AG09309 (cell line): Measurements from ENCODE around the gene OSTF1.

ENCODE experiments used
- DNase-seq: peaks from one replicate; pipeline ENCODE4 v3.0.0-alpha.2; 2010; ENCODE audit warnings: low read depth
- H3K4me3 ChIP-seq: 2 replicates; pipeline ENCODE4 v1.5.1; 2011; ENCODE audit warnings: mild to moderate bottlenecking, low read depth, low read length, moderate library complexity; ENCODE audit not compliant: control insufficient read depth
- CTCF ChIP-seq: IDR thresholded peaks from 2 replicates; pipeline ENCODE4 v1.5.1; 2011; ENCODE audit warnings: mild to moderate bottlenecking, low read depth, low read length, inconsistent platforms; ENCODE audit not compliant: insufficient read depth, control insufficient read depth; ENCODE audit errors: missing control alignments

OSTF1 gene

DNA sequence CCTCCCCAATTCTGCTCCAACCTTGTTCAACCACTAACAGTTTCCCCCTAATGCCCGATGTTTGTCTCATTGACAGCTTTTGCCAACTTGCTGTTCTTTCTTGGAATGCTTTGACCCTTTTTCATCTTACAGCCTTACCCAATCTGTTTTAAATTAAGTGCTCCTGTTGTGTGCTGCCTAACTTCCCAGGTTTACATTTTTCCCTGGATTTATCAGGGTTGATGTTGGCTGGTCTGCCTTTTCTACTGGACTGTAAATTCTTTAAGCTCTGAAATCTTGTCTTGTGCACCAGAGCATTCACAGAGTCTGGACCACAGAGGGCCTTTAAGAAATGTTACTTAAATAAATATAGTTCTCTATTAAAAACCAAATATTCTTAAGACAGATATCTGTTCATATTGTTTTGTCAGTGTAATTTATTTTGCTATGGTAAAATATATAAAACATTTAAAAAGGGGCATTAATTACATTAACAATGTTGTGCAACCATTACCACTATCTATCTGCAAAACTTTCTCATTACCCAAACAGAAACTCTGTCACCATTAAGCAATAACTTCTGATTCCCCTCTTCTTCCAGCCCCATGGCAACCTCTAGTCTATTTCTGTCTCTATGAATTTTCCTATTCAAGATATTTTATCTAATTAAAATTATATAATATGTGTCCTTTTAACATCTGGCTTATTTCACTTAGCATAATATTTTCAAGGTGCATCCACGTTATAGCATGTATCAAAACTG, 73.0 kb downstream of the OSTF1 start:
- TF ChIP-seq CTCF, result no peak
- H3K4me3 ChIP-seq, result no peak overlapping the region
- no peak for DNase-seq

- no peak for DNase-seq
- TF ChIP-seq CTCF, result no peak
- H3K4me3 ChIP-seq, result no peak overlapping the region
Observed at GRCh38 chr9:75163764-75164163, 75.5 kb downstream of the OSTF1 start.

- no peak for TF ChIP-seq CTCF
- no peak overlapping the region for H3K4me3 ChIP-seq
- DNase-seq, result no peak
Observed at GRCh38 chr9:75164573-75164972, 76.3 kb downstream of the OSTF1 start.

GRCh38 chr9:75167281-75167680, 79.0 kb downstream of the OSTF1 start:
- DNase-seq, result no peak
- no peak for TF ChIP-seq CTCF
- H3K4me3 ChIP-seq, result no peak overlapping the region

DNA sequence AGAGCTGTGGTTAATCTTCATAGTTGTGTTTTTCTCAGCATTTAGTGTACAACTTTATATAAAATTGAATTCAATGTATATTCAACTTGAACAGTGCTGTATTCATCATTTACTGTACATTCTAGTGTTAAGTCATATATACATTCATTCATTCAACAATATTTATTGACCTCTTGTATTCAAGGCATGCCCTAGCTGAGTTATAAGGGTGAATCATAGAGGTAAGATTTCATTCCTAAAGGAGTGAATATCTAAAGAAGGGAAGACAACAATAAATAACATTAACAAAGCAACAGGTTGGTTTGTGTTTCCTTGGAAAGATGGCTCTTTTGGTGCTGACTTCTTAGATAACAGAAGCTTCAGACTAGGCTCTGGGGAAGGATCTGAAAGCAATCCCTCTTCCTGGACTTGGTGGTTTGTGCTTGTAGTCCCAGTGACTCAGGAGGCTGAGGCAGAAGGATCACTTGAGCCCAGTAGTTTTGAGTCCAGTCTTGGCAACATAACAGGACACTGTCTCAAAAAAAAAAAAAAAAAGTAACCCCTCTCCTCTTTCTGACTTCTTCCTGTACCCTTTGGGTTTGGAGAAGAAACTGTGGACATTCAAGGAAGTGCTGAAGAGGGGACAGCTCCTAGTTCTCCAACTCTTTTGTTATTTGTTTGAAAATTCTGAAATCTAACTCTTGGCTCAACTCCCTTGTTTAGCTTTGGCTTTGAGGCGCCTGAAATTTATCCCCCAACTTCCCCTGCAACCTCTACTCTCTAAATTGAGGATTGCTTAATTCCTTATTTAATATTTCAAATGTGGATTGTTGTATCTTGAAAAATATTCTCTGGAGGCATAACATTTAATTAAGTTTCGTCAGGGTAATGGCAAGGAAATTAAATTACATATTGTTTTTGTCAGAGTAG, 80.2 kb downstream of the OSTF1 start:
- DNase-seq, result no peak
- TF ChIP-seq CTCF, result no peak
- no peak overlapping the region for H3K4me3 ChIP-seq

DNA sequence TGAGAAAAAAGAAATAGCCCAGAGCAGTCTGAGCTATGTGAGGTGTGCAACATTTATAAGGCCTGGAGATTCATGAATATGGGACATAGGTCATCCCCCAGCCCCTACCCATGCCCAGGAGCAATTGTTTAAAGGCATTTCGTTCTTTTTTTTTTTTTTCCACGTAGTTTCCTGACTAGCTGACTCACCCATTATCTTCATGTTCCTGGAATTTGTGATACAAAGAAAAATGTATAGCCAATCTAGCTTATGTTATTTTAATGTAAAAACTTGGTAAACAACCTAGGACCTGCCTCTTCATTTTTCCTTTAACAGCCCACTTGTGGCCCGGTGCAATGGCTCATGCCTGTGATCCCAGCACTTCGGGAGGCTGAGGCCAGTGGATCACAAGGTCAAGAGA, 81.3 kb downstream of the OSTF1 start:
- no peak for DNase-seq
- H3K4me3 ChIP-seq, result no peak overlapping the region
- no peak for TF ChIP-seq CTCF
